ENCODE measurements around the gene VCP. TPM values are rescaled to one million over a fixed set of nuclear protein-coding genes. Genes with fewer than 3 reads are reported as not detected.

The VCP gene
- total and polyA plus RNA-seq, 9 of the 15 experiments (the other 6 are each of a cell fraction or from before 2014, with no cell fraction given) = 7.1 to 257 (median 199) TPM

- TF ChIP-seq HOMEZ (CRISPR knock-in tag; IDR thresholded peaks at IDR 0.05) (no peak), POLR2G (IDR thresholded peaks at IDR 0.05; ENCODE audit: low read depth, low read length) (peak; percentile 94), CGGBP1 (CRISPR knock-in tag; IDR thresholded peaks at IDR 0.05) (no peak), DPF2 (IDR thresholded peaks at IDR 0.05) (0 out of 2 replicates have a peak, but pooled peaks have one; percentile 18), RUNX1 (IDR thresholded peaks at IDR 0.05; ENCODE audit: low read depth) (no peak), DEAF1 (CRISPR knock-in tag; IDR thresholded peaks at IDR 0.05) (no peak), SIN3B (IDR thresholded peaks at IDR 0.05; ENCODE audit: low read depth) (peak; percentile 88), ZNF146 (CRISPR knock-in tag; IDR thresholded peaks at IDR 0.05; ENCODE audit: unreplicated experiment) (no peak), FOXA3 (CRISPR knock-in tag; conservative IDR thresholded peaks at IDR 0.05 in 1 of 2, IDR thresholded peaks at IDR 0.05 in 1 of 2) (no peak), ZFP36 (IDR thresholded peaks at IDR 0.05; ENCODE audit: low read depth, low read length, partially characterized antibody) (peak; percentile 7), TEAD4 (IDR thresholded peaks at IDR 0.05; ENCODE audit: low read length) (no peak), TEAD4 (CRISPR knock-in tag; IDR thresholded peaks at IDR 0.05; ENCODE audit: borderline replicate concordance) (no peak), CEBPB (tag; IDR thresholded peaks at IDR 0.05) (no peak), DMBX1 (CRISPR knock-in tag; IDR thresholded peaks at IDR 0.05; ENCODE audit: borderline replicate concordance) (no peak), ZNF174 (CRISPR knock-in tag; IDR thresholded peaks at IDR 0.05) (no peak), SAFB (IDR thresholded peaks at IDR 0.05; ENCODE audit: borderline replicate concordance, low read depth, low read length) (no peak), CEBPG (CRISPR knock-in tag; IDR thresholded peaks at IDR 0.05) (no peak), CEBPG (tag; conservative IDR thresholded peaks at IDR 0.05 in 1 of 2, IDR thresholded peaks at IDR 0.05 in 1 of 2) (no peak), NR2C1 (IDR thresholded peaks at IDR 0.05) (peak; percentile 97), NR2C1 (tag; IDR thresholded peaks at IDR 0.05) (peak; percentile 97), ELK3 (CRISPR knock-in tag; IDR thresholded peaks at IDR 0.05) (no peak), ARHGAP35 (IDR thresholded peaks at IDR 0.05; ENCODE audit: partially characterized antibody) (no peak)
- TF ChIP-seq, protein P1, sequence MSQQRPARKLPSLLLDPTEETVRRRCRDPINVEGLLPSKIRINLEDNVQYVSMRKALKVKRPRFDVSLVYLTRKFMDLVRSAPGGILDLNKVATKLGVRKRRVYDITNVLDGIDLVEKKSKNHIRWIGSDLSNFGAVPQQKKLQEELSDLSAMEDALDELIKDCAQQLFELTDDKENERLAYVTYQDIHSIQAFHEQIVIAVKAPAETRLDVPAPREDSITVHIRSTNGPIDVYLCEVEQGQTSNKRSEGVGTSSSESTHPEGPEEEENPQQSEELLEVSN (IDR thresholded peaks at IDR 0.05; ENCODE audit: borderline replicate concordance in 1 of 2, extremely low read depth in 1 of 2, insufficient read depth in 1 of 2, insufficient read length in 1 of 2, low read depth in 1 of 2, low read length in 1 of 2, poor library complexity in 1 of 2, severe bottlenecking in 1 of 2) = peak; percentile 2 to 47
Observed at GRCh38 chr9:35102769-35103659, 30.6 kb upstream of the VCP start, which contains the start of gene STOML2 (continued).

All from K562 (cell line).